Measurements from ENCODE around the gene CYP1A2. TPM values are rescaled to one million over a fixed set of nuclear protein-coding genes. Genes with fewer than 3 reads are reported as not detected.

Gene CYP1A2
- polyA plus RNA-seq, 1 of the 3 experiments (the other 2 are of a cell fraction) = not detected

- no peak for TF ChIP-seq FOSL2 (IDR thresholded peaks at IDR 0.05; ENCODE audit: borderline replicate concordance, low read depth)
Observed at GRCh38 chr15:74780523-74781430, 32.1 kb downstream of the CYP1A2 start (continued).

GRCh38 chr15:74781431-74782258 lies 33.0 kb downstream of the CYP1A2 start, which contains the start of gene CSK:
TSS of gene CSK (plus strand) at chr15:74782080. CDS start at chr15:74798298, 16,218 bp downstream.
- Histone ChIP-seq H3K79me2 (ENCODE audit: insufficient read depth) (peaks cover 43% of the 10 kb centered on the region), H3K9ac (peak within 1 kb of the TSS; percentile 77), H3K4me3 (ENCODE audit: low read depth in 2 of 2, low read length in 1 of 2) (peak within 1 kb of the TSS; percentile 85 to 97), H3F3A (replicated peaks; ENCODE audit: insufficient read depth) (peaks cover 3% of the 10 kb centered on the region), H3K27me3 (ENCODE audit: insufficient read depth) (no peaks in the 10 kb centered on the region), H3K9me3 (no peaks in the 10 kb centered on the region), H3K4me1 (ENCODE audit: control insufficient read depth in 1 of 2, insufficient read depth in 2 of 2, low read depth in 1 of 2, low read length in 1 of 2) (peaks cover 10 to 46% of the 10 kb centered on the region in 2 experiments; a peak in 2 of 4 replicates), H4K20me1 (ENCODE audit: insufficient read depth) (peaks cover 38% of the 10 kb centered on the region), H2AFZ (ENCODE audit: low read depth) (peak within 1 kb of the TSS; percentile 96), H3K4me2 (peak within 1 kb of the TSS; percentile 100), H3K36me3 (replicated peaks in 1 of 2; ENCODE audit: control insufficient read depth in 1 of 2, insufficient read depth in 2 of 2, low read length in 1 of 2) (peaks cover 0 to 10% of the 10 kb centered on the region in 2 experiments), H3K9me2 (no peaks in the 10 kb centered on the region), H3K27ac (ENCODE audit: low read depth in 2 of 2, low read length in 1 of 2) (peak within 1 kb of the TSS in 1 of 2 experiments; percentile 76; a peak in 2 of 4 replicates)
- WGBS (ENCODE audit: low lambda C conversion rate) = 8% methylated on average over 17 of the region's 74 CpGs
- ChIA-PET CTCF (interaction anchor here (0.6 to 24.3 kb wide), 39 partner anchors 8 to 407 kb away, joined by 3 to 1109 read pairs (median 5); partner anchors contain the start of genes CLK3, COX5A, SCAMP5 and ULK3), POLR2A (interaction anchor here (1.0 to 1.2 kb wide), 2 partner anchors 10 to 169 kb away, joined by 4 to 6 read pairs; no protein-coding TSS in a partner anchor)
- DNase-seq = peak; percentile 99
- no peak for TF ChIP-seq FOXJ3 (CRISPR knock-in tag; IDR thresholded peaks at IDR 0.05)
- no peak for TF ChIP-seq GATA2 (CRISPR knock-in tag; IDR thresholded peaks at IDR 0.05)
- TF ChIP-seq CTCF (IDR thresholded peaks at IDR 0.05) = peak; percentile 48
- no peak for TF ChIP-seq NFIC (IDR thresholded peaks at IDR 0.05; ENCODE audit: borderline replicate concordance)
- peak; percentile 56 for TF ChIP-seq CHD2 (IDR thresholded peaks at IDR 0.05; ENCODE audit: low read length, partially characterized antibody)
- peak; percentile 23; the same call in 1 of the 2 replicates for TF ChIP-seq SMC3 (IDR thresholded peaks at IDR 0.05; ENCODE audit: low read depth, low read length)
- TF ChIP-seq NRF1 (IDR thresholded peaks at IDR 0.05; ENCODE audit: low read depth, low read length) = peak; percentile 72
- peak; percentile 43; the same call in 1 of the 2 replicates for TF ChIP-seq POLR2AphosphoS5 (IDR thresholded peaks at IDR 0.05; ENCODE audit: low read depth, low read length)
- TF ChIP-seq MEF2A (IDR thresholded peaks at IDR 0.05; ENCODE audit: borderline replicate concordance, low read depth) = no peak
- TF ChIP-seq REST (IDR thresholded peaks at IDR 0.05; ENCODE audit: low read depth, low read length) = no peak
- TF ChIP-seq MAX (IDR thresholded peaks at IDR 0.05; ENCODE audit: low read depth) = peak; percentile 9; the same call in 1 of the 2 replicates
- no peak for TF ChIP-seq JUND (IDR thresholded peaks at IDR 0.05)
- no peak for TF ChIP-seq RAD21 (IDR thresholded peaks at IDR 0.05; ENCODE audit: low read length)
- no peak for TF ChIP-seq USF1 (IDR thresholded peaks at IDR 0.05; ENCODE audit: borderline replicate concordance, low read depth)
- peak; percentile 17; the same call in 1 of the 2 replicates for TF ChIP-seq GABPA (IDR thresholded peaks at IDR 0.05; ENCODE audit: low read depth)
- TF ChIP-seq IRF3 (IDR thresholded peaks at IDR 0.05; ENCODE audit: low read depth, low read length) = no peak
- TF ChIP-seq EZH2phosphoT487 (IDR thresholded peaks at IDR 0.05; ENCODE audit: borderline replicate concordance, low read depth) = no peak

Data from SK-N-SH (cell line).